Measurements from ENCODE around the gene FAM168B.
"Not testable (repeated sequence)": the region's sequence is repeated elsewhere in the genome, so short reads cannot be mapped to it uniquely, and the experiment has no call there.

Gene FAM168B

DNA sequence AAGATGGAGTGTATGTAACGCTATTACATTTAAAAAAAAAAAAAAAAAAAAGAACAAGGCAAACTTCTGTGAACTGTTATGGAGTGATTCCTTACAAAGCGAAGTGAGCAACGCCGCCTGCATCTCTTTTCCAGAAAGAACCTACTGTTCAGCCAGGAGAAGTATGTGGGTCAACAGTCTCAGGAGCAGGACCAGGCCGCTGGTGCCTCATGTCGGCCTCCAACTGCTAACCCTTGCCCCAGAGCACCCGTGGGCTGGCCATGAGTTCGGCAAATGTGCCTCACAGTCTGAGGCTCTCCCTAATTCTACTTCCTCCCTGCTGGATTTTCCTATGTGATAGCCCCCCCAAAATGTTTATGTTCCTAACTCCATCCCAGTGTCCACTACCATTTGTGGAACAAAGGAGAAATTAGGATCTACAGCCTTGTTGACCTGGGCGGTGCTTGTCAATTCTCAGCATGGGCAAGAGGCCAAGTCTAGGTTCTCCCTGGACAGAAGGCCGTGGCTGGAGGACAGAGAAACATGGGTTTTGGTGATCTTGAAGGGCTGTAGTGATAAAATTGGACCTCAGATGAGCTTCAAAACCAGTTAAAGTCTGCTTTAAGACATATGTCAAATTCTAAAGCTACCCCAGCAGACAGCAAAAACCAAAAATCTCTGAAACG lies 15.9 kb downstream of the FAM168B start:
- H3K4me3 ChIP-seq (ENCODE audit: insufficient read depth, low read depth, low read length, poor library complexity, severe bottlenecking), result no peak overlapping the region
- H3K27ac ChIP-seq (ENCODE audit: insufficient read depth, low read length, poor library complexity, severe bottlenecking), result no peak overlapping the region
- no peaks in the 10 kb centered on the region for H3K27me3 ChIP-seq (replicated peaks; ENCODE audit: control insufficient read depth, insufficient read depth, low read length, poor library complexity, severe bottlenecking)
- no peaks in the 10 kb centered on the region for H3K4me1 ChIP-seq (ENCODE audit: control insufficient read depth, insufficient read depth, low read length, poor library complexity, severe bottlenecking)
- peaks cover 58% of the 10 kb centered on the region for H3K36me3 ChIP-seq (ENCODE audit: control insufficient read depth, insufficient read depth, low read length)
- H3K9me3 ChIP-seq (ENCODE audit: control insufficient read depth, low read length), result no peaks in the 10 kb centered on the region
- no peak for DNase-seq

DNA sequence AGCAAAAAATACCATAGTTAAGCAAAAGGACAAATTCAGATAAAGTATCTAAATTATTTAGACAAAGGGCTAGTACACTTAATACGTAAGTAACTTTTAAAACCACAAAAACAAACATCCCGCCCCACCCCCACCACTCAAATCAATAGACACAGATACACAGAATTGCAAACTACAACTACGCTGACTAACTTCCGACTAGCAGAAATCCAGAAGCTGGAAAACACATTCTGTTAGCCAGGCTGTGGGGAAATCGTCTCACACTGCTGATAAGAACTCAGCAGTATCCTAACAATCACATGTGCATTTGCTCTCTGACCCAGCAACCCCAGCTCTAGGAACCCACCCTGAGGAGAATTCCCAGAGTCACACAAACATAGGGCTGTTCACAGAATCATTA lies 16.6 kb downstream of the FAM168B start:
- no peak overlapping the region for H3K4me3 ChIP-seq (ENCODE audit: insufficient read depth, low read depth, low read length, poor library complexity, severe bottlenecking)
- peaks cover 53% of the 10 kb centered on the region for H3K36me3 ChIP-seq (ENCODE audit: control insufficient read depth, insufficient read depth, low read length)
- H3K27ac ChIP-seq (ENCODE audit: insufficient read depth, low read length, poor library complexity, severe bottlenecking), result no peak overlapping the region
- H3K9me3 ChIP-seq (ENCODE audit: control insufficient read depth, low read length), result no peaks in the 10 kb centered on the region
- H3K4me1 ChIP-seq (ENCODE audit: control insufficient read depth, insufficient read depth, low read length, poor library complexity, severe bottlenecking), result no peaks in the 10 kb centered on the region
- H3K27me3 ChIP-seq (replicated peaks; ENCODE audit: control insufficient read depth, insufficient read depth, low read length, poor library complexity, severe bottlenecking), result no peaks in the 10 kb centered on the region
- DNase-seq, result no peak

DNA sequence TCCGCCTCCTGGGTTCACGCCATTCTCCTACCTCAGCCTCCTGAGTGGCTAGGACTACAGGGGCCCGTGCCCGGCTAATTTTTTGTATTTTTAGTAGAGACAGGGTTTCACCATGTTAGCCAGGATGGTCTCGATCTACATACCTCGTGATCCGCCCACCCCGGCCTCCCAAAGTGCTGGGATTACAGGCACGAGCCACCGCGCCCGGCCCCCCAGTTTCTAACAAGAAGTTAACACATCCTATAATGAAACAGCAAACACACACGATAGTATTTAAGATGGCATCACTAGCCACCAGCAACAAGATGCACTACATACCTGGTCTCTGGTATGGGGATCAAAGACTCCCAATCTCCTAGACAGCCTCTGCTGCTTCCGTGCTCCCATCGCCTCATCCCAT lies 17.7 kb downstream of the FAM168B start:
- peaks cover 55% of the 10 kb centered on the region for H3K36me3 ChIP-seq (ENCODE audit: control insufficient read depth, insufficient read depth, low read length)
- not testable (repeated sequence) for DNase-seq; H3K9me3 ChIP-seq (ENCODE audit: control insufficient read depth, low read length); H3K4me3 ChIP-seq (ENCODE audit: insufficient read depth, low read depth, low read length, poor library complexity, severe bottlenecking); H3K27ac ChIP-seq (ENCODE audit: insufficient read depth, low read length, poor library complexity, severe bottlenecking); H3K4me1 ChIP-seq (ENCODE audit: control insufficient read depth, insufficient read depth, low read length, poor library complexity, severe bottlenecking); H3K27me3 ChIP-seq (replicated peaks; ENCODE audit: control insufficient read depth, insufficient read depth, low read length, poor library complexity, severe bottlenecking)

DNA sequence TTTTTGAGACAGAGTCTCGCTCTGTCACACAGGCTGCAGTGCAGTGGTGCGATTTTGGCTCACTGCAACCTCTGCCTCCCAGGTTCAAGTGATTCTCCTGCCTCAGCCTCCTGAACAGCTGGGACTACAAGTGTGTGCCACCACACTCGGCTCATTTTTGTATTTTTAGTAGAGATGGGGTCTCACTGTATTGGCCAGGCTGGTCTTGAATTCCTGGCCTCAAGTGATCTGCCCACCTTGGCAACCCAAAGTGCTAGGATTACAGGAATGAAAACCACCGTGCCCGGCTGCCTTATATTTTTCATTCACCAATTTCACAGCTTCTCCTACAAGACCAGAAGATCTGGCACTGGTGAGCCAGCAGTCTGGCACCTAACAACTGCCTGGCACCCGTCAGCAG lies 25.1 kb downstream of the FAM168B start:
- H3K4me1 ChIP-seq (ENCODE audit: control insufficient read depth, insufficient read depth, low read length, poor library complexity, severe bottlenecking); H3K4me3 ChIP-seq (ENCODE audit: insufficient read depth, low read depth, low read length, poor library complexity, severe bottlenecking); H3K27me3 ChIP-seq (replicated peaks; ENCODE audit: control insufficient read depth, insufficient read depth, low read length, poor library complexity, severe bottlenecking); H3K9me3 ChIP-seq (ENCODE audit: control insufficient read depth, low read length); DNase-seq; H3K27ac ChIP-seq (ENCODE audit: insufficient read depth, low read length, poor library complexity, severe bottlenecking): not testable (repeated sequence)
- peaks cover 35% of the 10 kb centered on the region for H3K36me3 ChIP-seq (ENCODE audit: control insufficient read depth, insufficient read depth, low read length)

DNA sequence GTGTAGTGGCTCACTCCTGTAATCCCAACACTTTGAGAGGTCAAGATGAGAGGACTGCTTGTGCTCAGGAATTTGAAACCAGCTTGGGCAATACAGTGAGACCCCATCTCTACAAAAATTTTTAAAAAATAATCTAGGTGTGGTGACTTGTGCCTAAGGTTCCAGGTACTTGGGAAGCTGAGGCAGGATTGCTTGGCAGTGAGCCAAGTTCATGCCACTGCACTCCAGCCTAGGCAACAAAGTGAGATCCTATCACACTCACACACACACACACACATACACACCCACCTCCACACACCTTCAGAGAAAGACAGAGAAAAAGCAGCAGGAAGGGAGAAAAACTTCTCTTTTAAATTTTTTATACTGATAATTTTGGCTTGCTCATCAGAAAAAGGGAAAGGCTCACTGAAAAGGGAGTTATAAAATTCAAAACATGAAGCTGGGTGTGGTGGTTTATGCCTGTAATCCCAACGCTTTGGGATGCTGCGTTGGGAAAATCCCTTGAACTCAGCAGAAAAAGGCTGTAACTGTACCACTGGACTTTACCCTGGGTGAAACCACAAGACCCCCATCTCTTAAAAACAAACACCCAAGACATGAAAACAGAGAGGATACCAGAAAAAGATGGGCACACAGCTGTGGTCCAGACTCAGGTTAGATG lies 25.7 kb downstream of the FAM168B start:
- no peak for DNase-seq
- Histone ChIP-seq H3K27me3 (replicated peaks; ENCODE audit: control insufficient read depth, insufficient read depth, low read length, poor library complexity, severe bottlenecking) (no peaks in the 10 kb centered on the region), H3K36me3 (ENCODE audit: control insufficient read depth, insufficient read depth, low read length) (peaks cover 35% of the 10 kb centered on the region), H3K9me3 (ENCODE audit: control insufficient read depth, low read length) (no peaks in the 10 kb centered on the region), H3K4me3 (ENCODE audit: insufficient read depth, low read depth, low read length, poor library complexity, severe bottlenecking) (no peak overlapping the region), H3K27ac (ENCODE audit: insufficient read depth, low read length, poor library complexity, severe bottlenecking) (no peak overlapping the region), H3K4me1 (ENCODE audit: control insufficient read depth, insufficient read depth, low read length, poor library complexity, severe bottlenecking) (no peaks in the 10 kb centered on the region)

DNA sequence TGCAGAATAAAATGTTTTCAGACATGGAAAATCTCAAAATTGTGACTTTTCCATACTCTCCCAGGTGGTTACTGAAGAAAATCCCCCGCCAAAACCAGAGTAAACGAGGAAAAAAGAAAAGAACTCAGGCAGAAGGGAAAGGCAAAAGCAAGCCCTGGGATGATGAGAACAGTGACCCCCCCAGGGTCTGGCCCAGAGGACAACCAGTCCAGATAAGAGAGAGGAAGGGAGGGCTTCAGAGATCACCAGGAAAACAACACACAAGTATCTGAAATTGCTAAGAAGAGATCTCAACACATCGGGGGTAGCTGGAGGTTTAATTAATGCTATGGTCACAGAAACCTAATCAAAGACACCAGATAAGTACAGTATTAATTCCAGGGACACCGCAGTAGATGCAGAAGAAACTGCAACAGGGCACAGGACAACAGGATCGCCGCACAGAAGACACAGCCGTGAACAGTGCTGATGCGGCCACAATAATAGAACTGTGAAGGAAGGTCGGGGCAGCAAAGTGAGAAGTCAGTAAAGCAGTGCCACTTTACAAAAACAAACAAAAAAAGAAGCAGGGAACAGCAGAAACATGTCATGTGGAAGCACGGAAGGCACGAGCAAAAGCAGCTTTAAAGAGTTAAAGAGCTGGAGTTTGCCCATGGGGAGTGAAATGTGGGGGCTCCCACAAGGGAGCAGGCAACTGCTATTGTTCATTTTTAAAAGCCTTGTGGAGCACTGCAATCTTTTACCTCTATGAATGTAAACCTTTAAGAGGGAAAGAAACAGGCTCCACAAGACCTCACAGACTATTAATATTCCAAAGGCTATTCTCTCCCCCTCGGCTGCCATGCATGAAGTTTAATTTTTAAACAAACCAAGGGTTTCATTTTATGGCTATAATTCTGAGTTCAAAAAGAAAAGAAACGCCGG lies 28.4 kb downstream of the FAM168B start:
- Histone ChIP-seq H3K36me3 (ENCODE audit: control insufficient read depth, insufficient read depth, low read length) (peaks cover 18% of the 10 kb centered on the region), H3K9me3 (ENCODE audit: control insufficient read depth, low read length) (no peaks in the 10 kb centered on the region), H3K4me1 (ENCODE audit: control insufficient read depth, insufficient read depth, low read length, poor library complexity, severe bottlenecking) (no peaks in the 10 kb centered on the region)

DNA sequence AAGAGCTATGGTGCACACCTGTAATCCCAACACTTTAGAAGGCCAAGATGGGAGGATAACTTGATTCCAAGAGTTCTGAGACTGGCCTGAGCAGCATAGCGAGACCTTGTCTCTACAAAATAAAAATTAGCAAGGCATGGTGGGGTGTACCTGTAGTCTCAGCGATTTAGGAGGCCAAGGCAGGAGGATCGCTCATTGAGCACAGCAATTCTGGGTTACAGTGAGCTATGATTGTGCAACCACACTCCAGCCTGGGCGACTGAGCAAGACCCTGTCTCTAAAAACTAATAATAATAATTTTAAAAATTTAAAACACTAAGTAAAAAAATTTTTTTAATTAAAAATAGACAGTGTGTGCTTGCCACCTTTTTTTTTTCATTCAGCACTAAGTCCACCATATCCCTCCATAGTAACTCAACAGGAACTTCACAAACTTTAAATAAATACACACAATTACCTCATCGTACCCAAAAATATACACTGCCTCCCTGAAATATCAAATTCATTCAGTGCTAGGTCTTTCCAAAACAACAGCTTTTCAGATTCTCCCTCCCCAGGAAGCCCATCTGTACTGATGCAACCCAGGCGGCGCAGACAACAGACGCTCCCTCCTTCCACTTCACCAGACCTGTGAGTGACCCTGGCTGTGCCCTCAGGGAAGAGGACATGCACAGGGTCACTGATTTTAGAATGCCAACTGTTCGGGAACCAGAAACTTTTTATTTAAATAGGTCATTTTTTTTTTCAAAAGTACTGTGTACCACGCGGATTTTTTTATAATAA lies 29.6 kb downstream of the FAM168B start:
- Histone ChIP-seq H3K27me3 (replicated peaks; ENCODE audit: control insufficient read depth, insufficient read depth, low read length, poor library complexity, severe bottlenecking) (no peaks in the 10 kb centered on the region), H3K36me3 (ENCODE audit: control insufficient read depth, insufficient read depth, low read length) (peaks cover 22% of the 10 kb centered on the region), H3K4me3 (ENCODE audit: insufficient read depth, low read depth, low read length, poor library complexity, severe bottlenecking) (no peak overlapping the region), H3K4me1 (ENCODE audit: control insufficient read depth, insufficient read depth, low read length, poor library complexity, severe bottlenecking) (no peaks in the 10 kb centered on the region), H3K9me3 (ENCODE audit: control insufficient read depth, low read length) (no peaks in the 10 kb centered on the region), H3K27ac (ENCODE audit: insufficient read depth, low read length, poor library complexity, severe bottlenecking) (no peak overlapping the region)
- DNase-seq, result no peak

More for the DNA sequence above, 28.4 kb downstream of the FAM168B start:
- no peak for DNase-seq
- Histone ChIP-seq H3K4me3 (ENCODE audit: insufficient read depth, low read depth, low read length, poor library complexity, severe bottlenecking) (no peak overlapping the region), H3K27ac (ENCODE audit: insufficient read depth, low read length, poor library complexity, severe bottlenecking) (no peak overlapping the region), H3K27me3 (replicated peaks; ENCODE audit: control insufficient read depth, insufficient read depth, low read length, poor library complexity, severe bottlenecking) (no peaks in the 10 kb centered on the region)

DNA sequence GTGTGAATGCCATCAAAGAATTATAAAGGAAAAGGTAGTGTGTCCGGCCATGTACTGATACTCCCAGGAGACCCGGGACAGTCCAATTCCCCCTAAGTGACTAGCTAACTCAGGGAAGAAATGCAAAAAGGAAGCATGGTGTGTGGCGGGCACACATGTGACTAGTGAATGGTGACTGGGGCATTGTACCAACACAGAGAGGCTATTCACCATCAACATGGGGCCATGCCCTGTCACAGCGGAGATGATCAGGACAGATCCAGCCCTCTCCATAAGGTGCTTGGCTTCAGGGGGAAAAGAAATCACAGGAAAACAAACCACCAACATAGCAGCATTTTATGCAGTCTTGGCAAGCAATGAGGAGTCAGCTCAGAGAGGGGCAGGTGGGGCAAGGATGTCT lies 34.3 kb downstream of the FAM168B start:
- DNase-seq, result no peak
- peaks cover 45% of the 10 kb centered on the region for H3K36me3 ChIP-seq (ENCODE audit: control insufficient read depth, insufficient read depth, low read length)
- no peaks in the 10 kb centered on the region for H3K4me1 ChIP-seq (ENCODE audit: control insufficient read depth, insufficient read depth, low read length, poor library complexity, severe bottlenecking)

DNA sequence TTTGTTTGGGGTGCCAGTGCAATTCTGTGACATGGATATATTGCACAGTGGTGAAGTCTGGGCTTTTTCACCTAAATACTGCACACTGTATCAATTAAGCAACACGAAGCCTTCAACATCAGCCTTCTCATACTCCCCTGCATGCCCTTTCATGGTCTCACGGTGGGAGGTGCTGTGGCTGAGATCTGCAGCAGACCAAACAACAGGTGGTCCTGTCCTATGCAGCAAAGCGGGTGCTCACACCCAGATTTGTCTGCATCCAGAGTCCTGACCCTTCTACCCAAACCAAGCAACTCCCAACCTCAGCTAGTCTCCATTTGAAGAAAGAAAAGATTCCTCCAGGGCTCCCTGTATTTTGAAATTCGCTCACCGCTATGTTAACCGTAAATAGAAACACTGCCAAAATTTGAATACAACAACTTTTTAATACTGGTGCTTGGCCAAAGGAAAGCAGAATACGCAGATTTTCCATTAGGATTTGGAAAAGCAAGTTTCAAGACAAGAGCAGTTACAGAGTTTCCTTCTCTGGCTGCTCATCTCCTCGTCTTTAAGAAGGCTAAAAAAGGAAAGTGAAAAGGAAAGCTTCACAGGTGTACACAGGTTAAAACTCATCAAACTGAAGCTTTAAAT lies 34.9 kb downstream of the FAM168B start:
- Histone ChIP-seq H3K4me1 (ENCODE audit: control insufficient read depth, insufficient read depth, low read length, poor library complexity, severe bottlenecking) (no peaks in the 10 kb centered on the region), H3K27me3 (replicated peaks; ENCODE audit: control insufficient read depth, insufficient read depth, low read length, poor library complexity, severe bottlenecking) (no peaks in the 10 kb centered on the region), H3K4me3 (ENCODE audit: insufficient read depth, low read depth, low read length, poor library complexity, severe bottlenecking) (no peak overlapping the region), H3K27ac (ENCODE audit: insufficient read depth, low read length, poor library complexity, severe bottlenecking) (no peak overlapping the region), H3K36me3 (ENCODE audit: control insufficient read depth, insufficient read depth, low read length) (peaks cover 49% of the 10 kb centered on the region), H3K9me3 (ENCODE audit: control insufficient read depth, low read length) (no peaks in the 10 kb centered on the region)
- DNase-seq, result no peak

More for the DNA sequence above, 34.3 kb downstream of the FAM168B start:
- Histone ChIP-seq H3K9me3 (ENCODE audit: control insufficient read depth, low read length) (no peaks in the 10 kb centered on the region), H3K4me3 (ENCODE audit: insufficient read depth, low read depth, low read length, poor library complexity, severe bottlenecking) (no peak overlapping the region), H3K27me3 (replicated peaks; ENCODE audit: control insufficient read depth, insufficient read depth, low read length, poor library complexity, severe bottlenecking) (no peaks in the 10 kb centered on the region), H3K27ac (ENCODE audit: insufficient read depth, low read length, poor library complexity, severe bottlenecking) (no peak overlapping the region)

Data from effector memory CD4-positive, alpha-beta T cell (primary cell).